SK-N-SH treated with all-trans-retinoic acid at 6 μM for 48 hours (cell line): ENCODE results near the gene SMIM26.

ENCODE experiments used
- ARNTL ChIP-seq: fragments of 450-650 bp; formaldehyde crosslinking; IDR thresholded peaks from 2 replicates; pipeline ENCODE4 v1.5.0; 2020; ENCODE audit warnings: low read depth, mild to moderate bottlenecking, moderate library complexity, borderline replicate concordance
- BACH2 ChIP-seq: fragments of 250-450 bp; sonication (Bioruptor Pico); IDR thresholded peaks from 2 replicates; pipeline ENCODE4 v1.9.0; 2021; ENCODE audit warnings: mild to moderate bottlenecking, borderline replicate concordance
- GLIS3 ChIP-seq: fragments of 250-450 bp; sonication (Bioruptor Pico); IDR thresholded peaks from 2 replicates; pipeline ENCODE4 v1.5.0; 2020; ENCODE audit warnings: mild to moderate bottlenecking, moderate library complexity
- OSR1 ChIP-seq: fragments of 250-450 bp; sonication (Bioruptor Pico); IDR thresholded peaks from 2 replicates; pipeline ENCODE4 v1.8.0; 2022; ENCODE audit warnings: moderate library complexity, mild to moderate bottlenecking, inconsistent platforms
- POU6F1 ChIP-seq: fragments of 250-450 bp; sonication (Bioruptor Pico); IDR thresholded peaks from 2 replicates; pipeline ENCODE4 v1.8.0; 2021; ENCODE audit warnings: low read depth, mild to moderate bottlenecking, moderate library complexity, borderline replicate concordance
- TCF4 ChIP-seq: fragments of 250-450 bp; sonication (Bioruptor Pico); IDR thresholded peaks from 2 replicates; pipeline ENCODE4 v1.8.0; 2021; ENCODE audit warnings: mild to moderate bottlenecking, moderate library complexity, borderline replicate concordance
- TSHZ2 ChIP-seq: fragments of 250-450 bp; sonication (Bioruptor Pico); IDR thresholded peaks from 2 replicates; pipeline ENCODE4 v1.5.0; 2020; ENCODE audit warnings: mild to moderate bottlenecking, moderate library complexity
- ZC3H10 ChIP-seq: fragments of 250-450 bp; sonication (Bioruptor Pico); IDR thresholded peaks from 2 replicates; pipeline ENCODE4 v1.5.1; 2021; ENCODE audit warnings: mild to moderate bottlenecking, moderate library complexity
- ZFP3 ChIP-seq: fragments of 250-450 bp; sonication (Bioruptor Pico); IDR thresholded peaks from 2 replicates; pipeline ENCODE4 v1.5.0; 2020; ENCODE audit warnings: mild to moderate bottlenecking, moderate library complexity
- ZNF565 ChIP-seq: fragments of 450-650 bp; formaldehyde crosslinking; conservative IDR thresholded peaks from 2 replicates; pipeline ENCODE4 v1.5.0; 2020; ENCODE audit warnings: low read depth, mild to moderate bottlenecking, moderate library complexity
- ZNF70 ChIP-seq: fragments of 450-650 bp; formaldehyde crosslinking; IDR thresholded peaks from 2 replicates; pipeline ENCODE4 v1.5.0; 2020; ENCODE audit warnings: mild to moderate bottlenecking, moderate library complexity

GRCh38 chr20:18543216-18543615 lies 24.0 kb upstream of the SMIM26 start:
- TF ChIP-seq ZC3H10 (CRISPR knock-in tag) (no peak), POU6F1 (CRISPR knock-in tag) (no peak), ZNF70 (CRISPR knock-in tag) (no peak), OSR1 (CRISPR knock-in tag) (no peak), TCF4 (no peak), ZFP3 (CRISPR knock-in tag) (no peak), TSHZ2 (no peak), BACH2 (no peak), GLIS3 (CRISPR knock-in tag) (no peak), ZNF565 (CRISPR knock-in tag) (no peak), ARNTL (no peak)
